ENCODE data around the gene GNAI1.

GNAI1 gene

DNA sequence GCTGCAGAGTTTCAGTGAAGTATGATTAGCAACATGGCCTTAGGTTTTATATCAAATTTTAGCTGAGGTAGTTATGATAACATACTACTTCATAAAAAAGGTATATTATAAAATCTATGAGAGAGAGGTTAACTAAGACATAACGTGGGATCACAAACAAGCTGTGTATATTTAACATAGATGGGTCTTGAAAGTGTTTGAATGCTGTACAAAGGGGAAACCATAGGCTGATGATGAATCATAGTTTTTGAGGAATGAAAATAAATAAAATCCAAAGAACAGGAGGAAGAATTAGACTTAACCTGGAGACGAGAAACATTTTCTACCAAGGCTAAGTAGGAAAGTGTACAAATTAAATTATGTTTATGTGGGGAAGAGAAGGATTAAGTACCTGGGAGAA lies 119.0 kb downstream of the GNAI1 start:
- no peaks in the 10 kb centered on the region for H3K9me3 Mint-ChIP-seq
- no peak for DNase-seq
- no peak for ATAC-seq
- peaks cover 2% of the 10 kb centered on the region for H3K4me1 Mint-ChIP-seq
- H3K4me3 Mint-ChIP-seq, result no peak overlapping the region
- no peak overlapping the region for H3K27ac Mint-ChIP-seq
- H3K36me3 Mint-ChIP-seq (ENCODE audit: low read depth), result no peaks in the 10 kb centered on the region
- peaks cover 3% of the 10 kb centered on the region for H3K27me3 Mint-ChIP-seq

DNA sequence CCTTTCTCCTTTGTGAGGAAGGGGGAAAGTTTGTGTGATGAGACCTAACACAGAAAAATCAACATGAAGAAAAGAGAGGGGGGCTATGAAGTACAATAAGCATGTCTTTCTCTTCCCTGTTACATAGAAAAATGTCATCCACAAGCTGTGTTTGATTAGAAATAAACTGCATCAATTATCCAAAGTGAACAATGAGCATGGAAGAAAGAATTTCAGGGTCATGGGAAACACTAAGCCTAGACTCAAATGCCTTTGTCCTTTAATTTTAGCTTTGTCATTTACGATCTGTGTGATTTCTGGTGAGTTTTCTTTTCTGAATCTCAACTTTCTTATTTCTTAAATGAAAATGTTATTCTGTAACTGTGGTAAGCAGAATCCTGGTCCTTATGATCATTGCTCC lies 121.0 kb downstream of the GNAI1 start:
- H3K4me1 Mint-ChIP-seq, result no peaks in the 10 kb centered on the region
- H3K27me3 Mint-ChIP-seq, result peaks cover 5% of the 10 kb centered on the region
- DNase-seq (no peak), ATAC-seq (no peak)
- H3K27ac Mint-ChIP-seq, result no peak overlapping the region
- no peak overlapping the region for H3K4me3 Mint-ChIP-seq
- peaks cover 7% of the 10 kb centered on the region for H3K9me3 Mint-ChIP-seq
- no peaks in the 10 kb centered on the region for H3K36me3 Mint-ChIP-seq (ENCODE audit: low read depth)

DNA sequence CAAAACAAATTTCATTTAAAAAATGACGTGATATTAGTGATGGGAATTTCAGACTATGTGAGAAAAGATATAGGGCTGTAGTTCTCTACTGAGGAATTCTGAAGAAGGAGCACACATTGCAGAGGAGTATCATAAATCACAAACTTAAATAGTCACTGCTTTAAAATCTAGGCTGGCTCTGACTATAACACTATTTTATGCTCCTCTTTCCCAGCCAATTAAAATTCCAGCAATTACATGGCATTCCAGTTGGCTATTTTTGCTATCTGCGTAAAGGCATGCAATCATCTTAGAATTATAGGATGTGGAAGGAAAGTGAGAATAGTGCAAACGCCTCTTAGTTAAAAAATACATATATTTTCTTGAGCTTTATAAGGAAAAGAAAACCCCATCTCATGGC lies 123.1 kb downstream of the GNAI1 start:
- Mint-ChIP-seq H3K27me3 (peaks cover 2% of the 10 kb centered on the region), H3K36me3 (ENCODE audit: low read depth) (no peaks in the 10 kb centered on the region), H3K9me3 (peaks cover 7% of the 10 kb centered on the region), H3K4me1 (no peaks in the 10 kb centered on the region), H3K4me3 (no peak overlapping the region), H3K27ac (no peak overlapping the region)
- ATAC-seq (no peak), DNase-seq (no peak)

DNA sequence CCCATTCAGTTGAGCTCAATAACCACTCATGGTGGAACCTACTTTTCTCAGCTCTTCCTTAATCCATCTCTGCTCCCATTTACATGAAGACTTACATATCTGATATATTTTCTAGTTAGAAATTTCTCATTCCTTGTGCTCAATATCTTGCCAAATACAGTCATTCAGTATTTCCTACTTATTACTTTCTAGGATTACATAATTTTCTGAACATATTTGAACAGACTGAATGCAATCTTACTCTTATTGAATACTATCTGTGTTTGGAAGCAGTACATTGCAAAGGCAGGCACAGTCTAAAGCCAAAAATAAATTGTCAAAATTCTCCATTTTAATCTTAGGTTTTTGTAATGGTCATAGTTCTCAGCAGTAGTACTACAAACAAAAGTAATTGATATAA lies 126.0 kb downstream of the GNAI1 start:
- ATAC-seq (no peak), DNase-seq (no peak)
- H3K27me3 Mint-ChIP-seq, result peaks cover 4% of the 10 kb centered on the region
- no peak overlapping the region for H3K4me3 Mint-ChIP-seq
- no peak overlapping the region for H3K27ac Mint-ChIP-seq
- H3K4me1 Mint-ChIP-seq, result peaks cover 2% of the 10 kb centered on the region
- H3K9me3 Mint-ChIP-seq, result peaks cover 11% of the 10 kb centered on the region
- no peaks in the 10 kb centered on the region for H3K36me3 Mint-ChIP-seq (ENCODE audit: low read depth)

DNA sequence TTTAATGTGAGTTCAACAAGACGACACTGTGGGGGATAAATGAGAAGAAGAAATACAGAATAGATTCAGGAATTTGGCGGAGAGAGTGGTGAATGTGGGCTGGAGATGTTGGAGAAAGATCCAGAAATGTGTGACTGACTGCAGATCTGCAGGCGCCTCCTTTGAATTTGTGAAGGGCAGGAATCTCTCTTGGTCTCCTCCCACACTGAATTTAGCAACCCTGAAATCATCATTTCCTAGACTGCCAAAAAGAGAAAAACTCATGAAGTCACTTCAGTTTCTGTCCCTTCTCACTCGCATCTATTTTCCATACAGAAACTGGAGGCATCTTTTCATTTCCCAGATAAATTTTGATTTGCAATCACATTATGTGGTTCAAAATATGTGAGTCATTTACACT lies 128.7 kb downstream of the GNAI1 start:
- Mint-ChIP-seq H3K4me3 (no peak overlapping the region), H3K9me3 (peaks cover 11% of the 10 kb centered on the region), H3K27me3 (peaks cover 4% of the 10 kb centered on the region), H3K27ac (no peak overlapping the region), H3K36me3 (ENCODE audit: low read depth) (no peaks in the 10 kb centered on the region), H3K4me1 (peaks cover 2% of the 10 kb centered on the region)
- ATAC-seq (no peak), DNase-seq (no peak)

DNA sequence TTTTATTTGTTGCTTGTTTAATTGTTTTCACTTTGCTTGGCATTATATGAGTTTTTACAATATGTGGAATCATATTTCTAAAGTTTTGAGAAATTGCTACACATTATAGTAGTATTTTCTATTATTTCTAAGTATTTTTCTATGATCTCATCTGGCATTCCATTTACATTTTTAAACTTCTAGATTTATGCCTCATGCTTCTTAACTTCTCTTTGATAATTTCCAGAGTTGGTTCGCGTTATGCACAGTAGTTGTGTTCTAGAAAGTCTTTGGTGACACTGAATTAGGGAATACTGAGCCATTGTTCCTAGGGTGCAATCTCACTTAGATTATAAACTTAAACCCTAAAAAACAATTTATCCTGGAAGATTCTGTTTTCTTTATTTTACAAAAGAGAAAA lies 129.2 kb downstream of the GNAI1 start:
- peaks cover 4% of the 10 kb centered on the region for H3K27me3 Mint-ChIP-seq
- ATAC-seq, result no peak
- H3K4me1 Mint-ChIP-seq, result peaks cover 2% of the 10 kb centered on the region
- no peaks in the 10 kb centered on the region for H3K36me3 Mint-ChIP-seq (ENCODE audit: low read depth)
- H3K4me3 Mint-ChIP-seq, result no peak overlapping the region
- no peak for DNase-seq
- peaks cover 11% of the 10 kb centered on the region for H3K9me3 Mint-ChIP-seq
- no peak overlapping the region for H3K27ac Mint-ChIP-seq

DNA sequence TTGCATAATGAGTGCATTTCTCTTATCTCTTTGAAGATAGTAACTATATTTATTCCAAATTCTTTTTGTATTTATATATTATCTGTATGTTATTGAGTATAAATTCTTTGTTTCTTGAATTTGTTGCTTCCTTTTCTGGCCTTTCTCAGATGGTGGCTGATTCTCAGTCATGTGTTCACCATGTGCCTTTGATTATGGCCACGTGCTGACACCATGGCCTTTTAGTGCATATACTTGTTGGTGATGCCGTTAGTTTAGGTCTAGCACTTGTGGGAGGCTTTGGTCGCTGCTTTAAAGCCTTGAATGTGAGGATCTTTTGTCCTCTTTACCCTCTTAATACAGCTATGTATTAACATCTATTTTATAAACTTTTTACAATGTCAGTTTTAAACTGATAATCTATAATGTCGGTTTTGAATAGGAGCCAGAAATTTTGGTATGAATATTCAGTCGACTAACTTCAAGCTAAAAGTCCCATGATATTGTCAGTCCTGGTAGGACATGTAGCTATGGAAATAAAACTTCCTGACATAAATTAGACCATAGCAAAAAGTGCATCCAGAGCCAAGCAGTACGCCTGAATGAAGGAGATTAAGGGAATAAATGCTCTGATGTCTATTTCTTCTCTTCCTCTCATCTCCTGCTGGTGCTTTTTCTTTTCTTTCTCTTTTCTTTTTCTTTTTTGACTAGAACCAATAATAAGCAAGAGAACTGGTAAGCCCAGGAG lies 130.3 kb downstream of the GNAI1 start:
- peaks cover 2% of the 10 kb centered on the region for H3K27me3 Mint-ChIP-seq
- peaks cover 5% of the 10 kb centered on the region for H3K9me3 Mint-ChIP-seq
- H3K4me3 Mint-ChIP-seq, result no peak overlapping the region
- DNase-seq, result no peak
- no peaks in the 10 kb centered on the region for H3K36me3 Mint-ChIP-seq (ENCODE audit: low read depth)
- no peak for ATAC-seq
- no peak overlapping the region for H3K27ac Mint-ChIP-seq
- peaks cover 2% of the 10 kb centered on the region for H3K4me1 Mint-ChIP-seq

DNA sequence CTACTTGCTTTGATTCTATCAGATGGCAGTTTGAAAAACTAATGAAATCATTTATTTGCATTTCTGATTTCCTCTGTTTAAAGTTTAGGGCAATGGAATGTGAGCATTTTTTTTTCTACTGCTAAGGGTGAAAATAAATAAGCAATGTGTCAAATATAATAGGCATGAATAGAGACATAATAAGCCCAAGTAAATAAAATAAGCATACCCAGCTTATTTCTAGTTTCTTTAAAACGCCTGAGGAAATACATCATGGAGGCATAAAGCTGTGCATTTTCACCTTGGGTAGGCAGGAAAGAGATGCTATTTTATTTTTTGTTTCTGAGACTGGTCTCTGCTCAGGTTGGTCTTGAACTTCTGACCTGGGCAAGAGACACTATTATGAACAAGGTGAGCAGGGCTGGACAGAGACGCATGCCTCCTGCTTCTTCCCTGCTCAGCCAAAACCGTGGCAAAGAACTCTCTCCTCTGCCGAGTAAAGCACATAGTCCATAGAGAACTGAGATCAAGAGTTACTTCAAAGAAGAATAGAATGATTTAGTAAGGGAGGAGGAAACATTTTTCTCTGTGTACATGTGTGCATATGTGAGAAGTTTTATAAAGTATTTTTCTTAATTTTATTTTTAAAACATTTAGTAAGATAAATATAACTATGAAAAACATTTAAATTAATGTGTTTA lies 138.1 kb downstream of the GNAI1 start:
- no peaks in the 10 kb centered on the region for H3K27me3 Mint-ChIP-seq
- no peaks in the 10 kb centered on the region for H3K9me3 Mint-ChIP-seq
- H3K4me1 Mint-ChIP-seq, result no peaks in the 10 kb centered on the region
- ATAC-seq, result no peak
- H3K4me3 Mint-ChIP-seq, result no peak overlapping the region
- H3K36me3 Mint-ChIP-seq (ENCODE audit: low read depth), result no peaks in the 10 kb centered on the region
- H3K27ac Mint-ChIP-seq, result no peak overlapping the region
- no peak for DNase-seq

DNA sequence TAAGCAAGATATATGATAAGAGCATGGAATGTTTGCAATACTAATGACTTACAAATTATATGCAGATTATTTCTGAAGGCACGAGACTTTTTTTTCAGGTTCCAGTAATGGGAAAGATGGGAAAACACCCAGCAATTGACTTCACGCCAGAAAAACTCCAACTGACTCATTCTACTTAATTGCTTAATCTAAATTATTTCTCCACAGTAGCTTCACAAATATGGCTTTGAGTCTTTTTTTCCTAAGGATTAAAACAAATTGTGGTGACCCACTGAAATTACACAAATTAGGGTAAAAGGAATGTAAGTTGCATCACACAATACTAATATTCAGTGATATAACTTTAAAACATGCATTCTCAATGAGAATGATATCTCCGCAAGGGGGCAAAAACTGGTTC lies 138.7 kb downstream of the GNAI1 start:
- H3K27me3 Mint-ChIP-seq, result no peaks in the 10 kb centered on the region
- DNase-seq, result no peak
- H3K4me3 Mint-ChIP-seq, result no peak overlapping the region
- H3K4me1 Mint-ChIP-seq, result no peaks in the 10 kb centered on the region
- no peaks in the 10 kb centered on the region for H3K9me3 Mint-ChIP-seq
- H3K27ac Mint-ChIP-seq, result no peak overlapping the region
- no peak for ATAC-seq
- H3K36me3 Mint-ChIP-seq (ENCODE audit: low read depth), result no peaks in the 10 kb centered on the region

DNA sequence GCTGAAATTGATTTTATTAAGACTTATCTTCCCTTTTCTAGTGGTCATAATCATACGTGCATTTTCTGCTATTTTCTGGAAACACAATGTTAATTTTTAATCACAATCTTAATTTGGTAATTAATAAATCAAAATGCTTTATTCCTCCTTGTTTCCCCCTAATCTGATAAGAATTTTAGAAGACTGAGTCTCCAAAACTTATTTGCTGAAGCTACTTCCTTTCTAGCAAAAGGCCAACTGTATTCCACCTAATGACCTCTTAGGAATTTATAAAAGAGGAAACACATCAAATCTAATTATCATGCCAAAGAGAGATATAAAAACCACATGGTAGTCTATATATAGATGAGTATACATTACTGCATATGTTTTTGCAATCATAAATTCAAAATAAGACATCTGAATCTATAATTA lies 140.6 kb downstream of the GNAI1 start:
- no peak for DNase-seq
- Mint-ChIP-seq H3K9me3 (no peaks in the 10 kb centered on the region), H3K4me1 (no peaks in the 10 kb centered on the region), H3K27ac (no peak overlapping the region), H3K4me3 (no peak overlapping the region), H3K36me3 (ENCODE audit: low read depth) (no peaks in the 10 kb centered on the region), H3K27me3 (no peaks in the 10 kb centered on the region)
- ATAC-seq, result no peak
